Lung (tissue), 12 donors: ENCODE data around the gene ZBED2. TPM values are rescaled to one million over a fixed set of nuclear protein-coding genes. Genes with fewer than 3 reads are reported as not detected.

Experiments used
- ATAC-seq: fragments of 200-7000 bp; cut with Tn5 transposase; one replicate; pipeline ENCODE4 v1.9.1; 2020; ENCODE audit warnings: moderate number of reproducible peaks; ENCODE audit not compliant: insufficient read depth, low FRiP score
- DNase-seq, 3 donors: peaks; one replicate each; pipeline ENCODE4 v3.0.0-alpha.2; 2013 to 2017
- H3K27ac ChIP-seq, 2 donors: one replicate each; pipeline ENCODE4 v1.5.1; 2013; ENCODE audit warnings: mild to moderate bottlenecking in 2 of 2, moderate library complexity in 2 of 2, control low read depth in 1 of 2, inconsistent platforms in 1 of 2, low read depth in 1 of 2, low read length in 1 of 2
- H3K27me3 ChIP-seq, 3 donors: one replicate each; pipeline ENCODE4 v1.5.1; 2013; ENCODE audit warnings: low read length in 2 of 3; ENCODE audit not compliant: control insufficient read depth in 3 of 3, insufficient read depth in 3 of 3
- H3K36me3 ChIP-seq, 4 donors: one replicate each; pipeline ENCODE4 v1.5.1; 2013; ENCODE audit warnings: low read length in 4 of 4, mild to moderate bottlenecking in 1 of 4, moderate library complexity in 1 of 4; ENCODE audit not compliant: control insufficient read depth in 4 of 4, insufficient read depth in 4 of 4
- H3K4me1 ChIP-seq, 5 donors: one replicate each; pipeline ENCODE4 v1.5.1; 2013; ENCODE audit warnings: low read length in 5 of 5, mild to moderate bottlenecking in 2 of 5, moderate library complexity in 1 of 5; ENCODE audit not compliant: control insufficient read depth in 5 of 5, insufficient read depth in 5 of 5
- H3K4me3 ChIP-seq: one replicate; pipeline ENCODE4 v1.5.1; 2013; ENCODE audit warnings: mild to moderate bottlenecking, control low read depth, moderate library complexity
- H3K9ac ChIP-seq, 2 donors: one replicate each; pipeline ENCODE4 v1.5.1; 2013; ENCODE audit warnings: low read length in 2 of 2, control low read depth in 1 of 2; ENCODE audit not compliant: insufficient read depth in 1 of 2
- H3K9me3 ChIP-seq, 4 donors: one replicate each; pipeline ENCODE4 v1.5.1; 2013; ENCODE audit warnings: low read length in 3 of 4, mild to moderate bottlenecking in 1 of 4, moderate library complexity in 1 of 4; ENCODE audit not compliant: control insufficient read depth in 4 of 4, insufficient read depth in 3 of 4
- WGBS, 2 donors: extraction: QIAGEN DNeasy Blood & Tissue Kit; methylation state at CpG; one replicate each; pipeline ENCODE4 v1.1.7; 2013; 5-methylcytosine and 5-hydroxymethylcytosine counted together
- polyA plus RNA-seq, 2 donors: library from polyadenylated mRNA; stranded (reverse); fragments of 200-250 nt; gene quantifications; one replicate each; pipeline ENCODE4 v1.2.1, GENCODE V29; 2013
- total RNA-seq, 2 donors: library from RNA; depleted of rRNA in 1 of 2; stranded (reverse); fragments of >200 nt in 1 of 2; gene quantifications; one replicate each; pipeline ENCODE4 v1.2.1, GENCODE V29; 2014 to 2021
- TF ChIP-seq, protein P1 (sequence below): IDR thresholded peaks from 2 replicates; pipeline ENCODE4 v1.5.1; 2012; ENCODE audit warnings: mild to moderate bottlenecking; ENCODE audit errors: control extremely low read depth, extremely low read depth
- donor health status: control.
- donor health status: control.
- donor health status: Bipolar disorder and iron deficiency.
- donor health status: healthy.
- donor health status: DM: yes; HTN: yes; CAD: no.

The ZBED2 gene
- total and polyA plus RNA-seq, 4 donors: 0.60 to 9.5 (median 5.7) TPM

- Histone ChIP-seq H3K9me3 (peaks cover 0 to 2% (median 0%) of the 10 kb centered on the region in 4 donors), H3K9ac (no peak overlapping the region), H3K36me3 (no peaks in the 10 kb centered on the region), H3K4me3 (no peak overlapping the region), H3K27ac (no peak overlapping the region), H3K4me1 (no peaks in the 10 kb centered on the region), H3K27me3 (no peaks in the 10 kb centered on the region)
- TF ChIP-seq, protein P1, sequence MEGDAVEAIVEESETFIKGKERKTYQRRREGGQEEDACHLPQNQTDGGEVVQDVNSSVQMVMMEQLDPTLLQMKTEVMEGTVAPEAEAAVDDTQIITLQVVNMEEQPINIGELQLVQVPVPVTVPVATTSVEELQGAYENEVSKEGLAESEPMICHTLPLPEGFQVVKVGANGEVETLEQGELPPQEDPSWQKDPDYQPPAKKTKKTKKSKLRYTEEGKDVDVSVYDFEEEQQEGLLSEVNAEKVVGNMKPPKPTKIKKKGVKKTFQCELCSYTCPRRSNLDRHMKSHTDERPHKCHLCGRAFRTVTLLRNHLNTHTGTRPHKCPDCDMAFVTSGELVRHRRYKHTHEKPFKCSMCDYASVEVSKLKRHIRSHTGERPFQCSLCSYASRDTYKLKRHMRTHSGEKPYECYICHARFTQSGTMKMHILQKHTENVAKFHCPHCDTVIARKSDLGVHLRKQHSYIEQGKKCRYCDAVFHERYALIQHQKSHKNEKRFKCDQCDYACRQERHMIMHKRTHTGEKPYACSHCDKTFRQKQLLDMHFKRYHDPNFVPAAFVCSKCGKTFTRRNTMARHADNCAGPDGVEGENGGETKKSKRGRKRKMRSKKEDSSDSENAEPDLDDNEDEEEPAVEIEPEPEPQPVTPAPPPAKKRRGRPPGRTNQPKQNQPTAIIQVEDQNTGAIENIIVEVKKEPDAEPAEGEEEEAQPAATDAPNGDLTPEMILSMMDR: no peak
- DNase-seq (no peak), ATAC-seq (no peak)
- 90 to 98% methylated on average over 1 of the region's 1 CpG for WGBS, 2 donors
Observed at GRCh38 chr3:111584744-111585143, 10.4 kb downstream of the ZBED2 start.

DNA sequence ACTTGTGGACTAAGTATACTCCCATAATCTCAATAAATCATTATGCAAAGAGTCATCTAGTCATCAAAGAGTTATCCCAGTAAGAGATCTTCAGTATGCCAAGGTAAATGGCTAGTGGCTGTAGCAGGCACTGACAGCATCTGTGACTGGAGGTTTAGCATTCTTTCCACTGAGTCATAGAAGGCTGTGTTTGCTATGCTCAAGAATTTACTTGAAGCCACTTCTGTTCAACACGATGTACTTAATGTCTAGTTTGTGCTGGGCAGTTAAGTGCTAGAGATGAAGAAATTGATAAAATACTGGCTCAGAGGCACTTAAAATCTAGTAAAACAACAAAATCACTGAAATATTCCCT, 13.0 kb downstream of the ZBED2 start:
- no peak overlapping the region for H3K9ac ChIP-seq
- H3K9me3 ChIP-seq: no peaks in the 10 kb centered on the region
- WGBS, 2 donors: 57 to 94% methylated on average over 1 of the region's 1 CpG
- H3K4me1 ChIP-seq: no peaks in the 10 kb centered on the region
- ATAC-seq: peak; percentile 67
- DNase-seq: peak in 2 of 3 donors; percentile 26 to 53
- no peaks in the 10 kb centered on the region for H3K27me3 ChIP-seq
- no peak overlapping the region for H3K4me3 ChIP-seq
- H3K27ac ChIP-seq: no peak overlapping the region
- TF ChIP-seq, protein P1: no peak
- no peaks in the 10 kb centered on the region for H3K36me3 ChIP-seq

- Histone ChIP-seq H3K4me1 (no peaks in the 10 kb centered on the region), H3K9me3 (no peaks in the 10 kb centered on the region), H3K4me3 (no peak overlapping the region), H3K27ac (no peak overlapping the region), H3K9ac (no peak overlapping the region), H3K27me3 (no peaks in the 10 kb centered on the region), H3K36me3 (no peaks in the 10 kb centered on the region)
- TF ChIP-seq, protein P1: no peak
- DNase-seq (no peak), ATAC-seq (no peak)
- WGBS, 2 donors: 90 to 93% methylated on average over 2 of the region's 2 CpGs
Observed at GRCh38 chr3:111581403-111582119, 13.6 kb downstream of the ZBED2 start.

GRCh38 chr3:111579495-111579894, 15.7 kb downstream of the ZBED2 start:
- WGBS, 2 donors: 91 to 95% methylated on average over 5 of the region's 5 CpGs
- H3K4me1 ChIP-seq: no peaks in the 10 kb centered on the region
- no peaks in the 10 kb centered on the region for H3K36me3 ChIP-seq
- no peak for DNase-seq
- TF ChIP-seq, protein P1: no peak
- no peak overlapping the region for H3K9ac ChIP-seq
- no peak for ATAC-seq
- no peak overlapping the region for H3K4me3 ChIP-seq
- no peak overlapping the region for H3K27ac ChIP-seq
- no peaks in the 10 kb centered on the region for H3K9me3 ChIP-seq
- H3K27me3 ChIP-seq: no peaks in the 10 kb centered on the region
